CD4-positive, alpha-beta T cell treated with Interleukin-12 subunit alpha and Interleukin-12 subunit beta, for 1 hour (primary cell): Measurements from ENCODE around the gene HERC6.
"Not testable (repeated sequence)": the region's sequence is repeated elsewhere in the genome, so short reads cannot be mapped to it uniquely, and the experiment has no call there.

Experiments
- DNase-seq: peaks from one replicate; pipeline ENCODE4 v3.0.0-alpha.2; 2020

Gene HERC6

GRCh38 chr4:88396681-88397080 lies 18.0 kb downstream of the HERC6 start:
- no peak for DNase-seq

GRCh38 chr4:88398381-88398780 lies 19.7 kb downstream of the HERC6 start:
- no peak for DNase-seq

- no peak for DNase-seq
These were observed 30.6 kb downstream of the HERC6 start for GRCh38 chr4:88409206-88409605.

GRCh38 chr4:88409789-88410188 lies 31.1 kb downstream of the HERC6 start:
- DNase-seq: no peak

GRCh38 chr4:88411491-88412096 lies 32.9 kb downstream of the HERC6 start:
- DNase-seq: no peak

- no peak for DNase-seq
These were observed 35.1 kb downstream of the HERC6 start for GRCh38 chr4:88413801-88414200.

- no peak for DNase-seq
These were observed 36.1 kb downstream of the HERC6 start for GRCh38 chr4:88414755-88415154.

GRCh38 chr4:88415982-88416381 lies 37.3 kb downstream of the HERC6 start:
- DNase-seq: no peak

GRCh38 chr4:88418411-88418810 lies 39.8 kb downstream of the HERC6 start:
- DNase-seq: no peak

GRCh38 chr4:88419874-88420273 lies 41.2 kb downstream of the HERC6 start:
- no peak for DNase-seq

- no peak for DNase-seq
These were observed 42.2 kb downstream of the HERC6 start for GRCh38 chr4:88420844-88421243.

GRCh38 chr4:88422403-88422802 lies 43.8 kb downstream of the HERC6 start:
- no peak for DNase-seq

GRCh38 chr4:88429401-88429800 lies 50.7 kb downstream of the HERC6 start:
- no peak for DNase-seq

- DNase-seq: no peak
These were observed 57.5 kb downstream of the HERC6 start for GRCh38 chr4:88435987-88436693.

- not testable (repeated sequence) for DNase-seq
These were observed 59.2 kb downstream of the HERC6 start for GRCh38 chr4:88437873-88438272.

GRCh38 chr4:88439161-88439760 lies 60.6 kb downstream of the HERC6 start:
- no peak for DNase-seq

GRCh38 chr4:88440146-88440545 lies 61.5 kb downstream of the HERC6 start:
- DNase-seq: no peak

GRCh38 chr4:88441696-88442095 lies 63.0 kb downstream of the HERC6 start:
- DNase-seq: no peak

- DNase-seq: no peak
These were observed 64.1 kb downstream of the HERC6 start for GRCh38 chr4:88442689-88443191.

- DNase-seq: no peak
These were observed 64.8 kb downstream of the HERC6 start for GRCh38 chr4:88443486-88443885.

GRCh38 chr4:88445252-88445651 lies 66.6 kb downstream of the HERC6 start:
- DNase-seq: no peak

GRCh38 chr4:88446124-88446523 lies 67.5 kb downstream of the HERC6 start:
- DNase-seq: no peak

GRCh38 chr4:88447371-88448095 lies 68.9 kb downstream of the HERC6 start:
- no peak for DNase-seq
